ENCODE measurements around the gene TRPT1. TPM values are rescaled to one million over a fixed set of nuclear protein-coding genes. Genes with fewer than 3 reads are reported as not detected.

TRPT1 gene
- total RNA-seq, 2 experiments from 2014 or later, result 45.0 to 47.8 TPM

- no peak for DNase-seq
- peak overlapping the region; percentile 87 for H3K27ac Mint-ChIP-seq
- H3K4me3 Mint-ChIP-seq, result no peak overlapping the region
- POLR2A ChIA-PET, result interaction anchor here (0.8 to 17.3 kb wide), 7 partner anchors 13 to 114 kb away, joined by 3 to 419 read pairs (median 94); partner anchors contain the start of genes DNAJC4, ESRRA, FKBP2 and NUDT22
- no peak for ATAC-seq (ENCODE audit: low read depth)
- H3K27me3 Mint-ChIP-seq, result no peaks in the 10 kb centered on the region
- H3K36me3 Mint-ChIP-seq, result peaks cover 36% of the 10 kb centered on the region
- peaks cover 32% of the 10 kb centered on the region for H3K4me1 Mint-ChIP-seq
- no peaks in the 10 kb centered on the region for H3K9me3 Mint-ChIP-seq
These were observed 21.9 kb downstream of the TRPT1 start for GRCh38 chr11:64204080-64204440.

GRCh38 chr11:64203421-64204079, 22.4 kb downstream of the TRPT1 start:
- H3K4me1 Mint-ChIP-seq, result peaks cover 28% of the 10 kb centered on the region
- H3K36me3 Mint-ChIP-seq, result peaks cover 33% of the 10 kb centered on the region
- no peak for ATAC-seq (ENCODE audit: low read depth)
- peak overlapping the region; percentile 40 for H3K27ac Mint-ChIP-seq
- no peak overlapping the region for H3K4me3 Mint-ChIP-seq
- POLR2A ChIA-PET, result interaction anchor here (0.8 to 17.3 kb wide), 7 partner anchors 13 to 114 kb away, joined by 3 to 419 read pairs (median 94); partner anchors contain the start of genes DNAJC4, ESRRA, FKBP2 and NUDT22
- no peak for DNase-seq
- no peaks in the 10 kb centered on the region for H3K27me3 Mint-ChIP-seq
- H3K9me3 Mint-ChIP-seq, result no peaks in the 10 kb centered on the region

GRCh38 chr11:64202992-64203391, 23.0 kb downstream of the TRPT1 start:
- Mint-ChIP-seq H3K27me3 (no peaks in the 10 kb centered on the region), H3K4me1 (peaks cover 28% of the 10 kb centered on the region), H3K4me3 (no peak overlapping the region), H3K36me3 (peaks cover 33% of the 10 kb centered on the region), H3K9me3 (no peaks in the 10 kb centered on the region), H3K27ac (no peak overlapping the region)
- DNase-seq (no peak), ATAC-seq (ENCODE audit: low read depth) (no peak)
- POLR2A ChIA-PET, result interaction anchor here (5.9 to 17.3 kb wide), 4 partner anchors 12 to 100 kb away, joined by 76 to 419 read pairs (median 170); partner anchors contain the start of genes DNAJC4, ESRRA, NUDT22 and STIP1

- Mint-ChIP-seq H3K27ac (peak overlapping the region; percentile 43), H3K27me3 (no peaks in the 10 kb centered on the region), H3K4me1 (peaks cover 31% of the 10 kb centered on the region), H3K36me3 (peaks cover 38% of the 10 kb centered on the region), H3K9me3 (no peaks in the 10 kb centered on the region), H3K4me3 (no peak overlapping the region)
- ATAC-seq (ENCODE audit: low read depth) (no peak), DNase-seq (no peak)
- POLR2A ChIA-PET, result interaction anchor here (0.6 to 17.3 kb wide), 5 partner anchors 10 to 101 kb away, joined by 3 to 419 read pairs (median 76); partner anchors contain the start of genes DNAJC4, ESRRA, NUDT22 and STIP1
These were observed 24.4 kb downstream of the TRPT1 start for GRCh38 chr11:64201543-64201942.

GRCh38 chr11:64198511-64198910, 27.5 kb downstream of the TRPT1 start:
- POLR2A ChIA-PET, result interaction anchor here (0.6 kb wide), 1 partner anchor 12 kb away, joined by 7 read pairs; the partner anchor contains the start of gene STIP1
- no peak for DNase-seq
- peaks cover 37% of the 10 kb centered on the region for H3K36me3 Mint-ChIP-seq
- peaks cover 17% of the 10 kb centered on the region for H3K4me1 Mint-ChIP-seq
- no peak overlapping the region for H3K4me3 Mint-ChIP-seq
- no peaks in the 10 kb centered on the region for H3K27me3 Mint-ChIP-seq
- no peaks in the 10 kb centered on the region for H3K9me3 Mint-ChIP-seq
- no peak for ATAC-seq (ENCODE audit: low read depth)
- no peak overlapping the region for H3K27ac Mint-ChIP-seq

GRCh38 chr11:64196626-64197025, 29.4 kb downstream of the TRPT1 start:
- Mint-ChIP-seq H3K36me3 (peaks cover 30% of the 10 kb centered on the region), H3K9me3 (no peaks in the 10 kb centered on the region)
- POLR2A ChIA-PET, result interaction anchor here (0.7 to 14.2 kb wide), 4 partner anchors 11 to 16 kb away, joined by 3 to 246 read pairs (median 4); partner anchors contain the start of genes FERMT3 and STIP1

GRCh38 chr11:64192434-64192833, 33.6 kb downstream of the TRPT1 start:
- Mint-ChIP-seq H3K27me3 (no peaks in the 10 kb centered on the region), H3K27ac (peak overlapping the region; percentile 9), H3K36me3 (peaks cover 30% of the 10 kb centered on the region), H3K4me1 (peaks cover 31% of the 10 kb centered on the region), H3K9me3 (no peaks in the 10 kb centered on the region), H3K4me3 (no peak overlapping the region)
- POLR2A ChIA-PET, result interaction anchor here (14.2 kb wide), 1 partner anchor 15 kb away, joined by 246 read pairs; the partner anchor contains the start of gene FERMT3
- DNase-seq (no peak), ATAC-seq (ENCODE audit: low read depth) (no peak)

More at GRCh38 chr11:64196626-64197025, 29.4 kb downstream of the TRPT1 start:
- H3K4me1 Mint-ChIP-seq, result peaks cover 19% of the 10 kb centered on the region
- no peak for ATAC-seq (ENCODE audit: low read depth)
- H3K4me3 Mint-ChIP-seq, result no peak overlapping the region
- no peak for DNase-seq
- peak overlapping the region; percentile 77 for H3K27ac Mint-ChIP-seq
- no peaks in the 10 kb centered on the region for H3K27me3 Mint-ChIP-seq

- H3K27me3 Mint-ChIP-seq, result no peaks in the 10 kb centered on the region
- no peaks in the 10 kb centered on the region for H3K9me3 Mint-ChIP-seq
- H3K4me1 Mint-ChIP-seq, result peaks cover 34% of the 10 kb centered on the region
- no peak overlapping the region for H3K4me3 Mint-ChIP-seq
- POLR2A ChIA-PET, result interaction anchor here (0.6 to 14.2 kb wide), 25 partner anchors 9 to 1347 kb away, joined by 3 to 246 read pairs (median 5); partner anchors contain the start of genes COX8A, DNAJC4, ESRRA and FERMT3
- ATAC-seq (ENCODE audit: low read depth), result no peak
- DNase-seq, result peak; percentile 61
- peaks cover 13% of the 10 kb centered on the region for H3K36me3 Mint-ChIP-seq
- H3K27ac Mint-ChIP-seq, result no peak overlapping the region
These were observed 39.4 kb downstream of the TRPT1 start for GRCh38 chr11:64186492-64187165.

- POLR2A ChIA-PET, result interaction anchor here (0.6 to 14.2 kb wide), 31 partner anchors 8 to 1789 kb away, joined by 3 to 246 read pairs (median 4); partner anchors contain the start of genes BAD, COX8A, ESRRA and FERMT3
- H3K9me3 Mint-ChIP-seq, result no peaks in the 10 kb centered on the region
- H3K4me3 Mint-ChIP-seq, result peak within 1 kb of the TSS; percentile 99
- no peaks in the 10 kb centered on the region for H3K27me3 Mint-ChIP-seq
- ATAC-seq (ENCODE audit: low read depth), result peak; percentile 92
- H3K27ac Mint-ChIP-seq, result peak within 1 kb of the TSS; percentile 100
- peaks cover 39% of the 10 kb centered on the region for H3K4me1 Mint-ChIP-seq
- peaks cover 13% of the 10 kb centered on the region for H3K36me3 Mint-ChIP-seq
- peak; percentile 95 for DNase-seq
These were observed 40.1 kb downstream of the TRPT1 start, which contains the start of gene STIP1 for GRCh38 chr11:64185693-64186491. TSS of gene STIP1 (plus strand) at chr11:64186171. CDS start at chr11:64186262, 91 bp downstream.

GRCh38 chr11:64185175-64185692, 40.8 kb downstream of the TRPT1 start:
- H3K4me1 Mint-ChIP-seq, result peaks cover 35% of the 10 kb centered on the region
- peak overlapping the region; percentile 99 for H3K4me3 Mint-ChIP-seq
- DNase-seq (no peak), ATAC-seq (ENCODE audit: low read depth) (peak; percentile 0)
- H3K27me3 Mint-ChIP-seq, result no peaks in the 10 kb centered on the region
- peaks cover 10% of the 10 kb centered on the region for H3K36me3 Mint-ChIP-seq
- no peaks in the 10 kb centered on the region for H3K9me3 Mint-ChIP-seq
- peak overlapping the region; percentile 100 for H3K27ac Mint-ChIP-seq
- POLR2A ChIA-PET, result interaction anchor here (0.6 to 14.2 kb wide), 33 partner anchors 8 to 1344 kb away, joined by 3 to 246 read pairs (median 4); partner anchors contain the start of genes BAD, COX8A, ESRRA and FERMT3

- Mint-ChIP-seq H3K9me3 (no peaks in the 10 kb centered on the region), H3K27ac (peak overlapping the region; percentile 54), H3K27me3 (no peaks in the 10 kb centered on the region), H3K4me3 (no peak overlapping the region), H3K4me1 (peaks cover 28% of the 10 kb centered on the region), H3K36me3 (peaks cover 9% of the 10 kb centered on the region)
- DNase-seq, result no peak
- POLR2A ChIA-PET, result interaction anchor here (0.7 to 14.2 kb wide), 5 partner anchors 18 to 156 kb away, joined by 4 to 246 read pairs (median 38); partner anchors contain the start of genes CCDC88B, ESRRA, FERMT3 and MACROD1
- no peak for ATAC-seq (ENCODE audit: low read depth)
These were observed 42.1 kb downstream of the TRPT1 start for GRCh38 chr11:64183890-64184289.

Measured in activated naive CD8-positive, alpha-beta T cell treated with anti-CD3 and anti-CD28 coated beads, Interleukin-2, amount 10 ng/mL, durations not matched to agents 7 days and 5 days (primary cell).